ENCODE data around the gene IRX3. TPM values are rescaled to one million over a fixed set of nuclear protein-coding genes. Genes with fewer than 3 reads are reported as not detected.
"Not testable (repeated sequence)": the region's sequence is repeated elsewhere in the genome, so short reads cannot be mapped to it uniquely, and the experiment has no call there.

The IRX3 gene
- total and polyA plus RNA-seq, 4 donors, result 2.9 to 14.4 (median 7.0) TPM

GRCh38 chr16:54248863-54249710 is 37.5 kb downstream of the IRX3 start:
- no peaks in the 10 kb centered on the region for H3K9me3 ChIP-seq (ENCODE audit: control insufficient read depth, insufficient read depth, low read length)
- H3K36me3 ChIP-seq (ENCODE audit: control insufficient read depth, insufficient read depth, low read length), result no peaks in the 10 kb centered on the region
- H3K4me1 ChIP-seq (ENCODE audit: control insufficient read depth, insufficient read depth, low read length), result no peaks in the 10 kb centered on the region
- DNase-seq (ENCODE audit: low read depth in 4 of 6, low spot score in 6 of 6), result no peak
- 100% methylated on average over 4 of the region's 7 CpGs for WGBS (ENCODE audit: insufficient coverage)
- H3K4me3 ChIP-seq (ENCODE audit: low read depth, low read length), result no peak overlapping the region
- H3K27ac ChIP-seq (ENCODE audit: low read depth, low read length), result no peak overlapping the region
- peaks cover 2% of the 10 kb centered on the region for H3K27me3 ChIP-seq (ENCODE audit: control insufficient read depth, insufficient read depth, low read length)

GRCh38 chr16:54247705-54248104 is 38.9 kb downstream of the IRX3 start:
- not testable (repeated sequence) for H3K27ac ChIP-seq (ENCODE audit: low read depth, low read length); H3K4me1 ChIP-seq (ENCODE audit: control insufficient read depth, insufficient read depth, low read length); H3K36me3 ChIP-seq (ENCODE audit: control insufficient read depth, insufficient read depth, low read length); H3K9me3 ChIP-seq (ENCODE audit: control insufficient read depth, insufficient read depth, low read length); DNase-seq (ENCODE audit: low read depth in 4 of 6, low spot score in 6 of 6); H3K4me3 ChIP-seq (ENCODE audit: low read depth, low read length); H3K27me3 ChIP-seq (ENCODE audit: control insufficient read depth, insufficient read depth, low read length)
- WGBS (ENCODE audit: insufficient coverage), result no CpG with 5 or more reads among the region's 2 CpGs

- H3K4me3 ChIP-seq (ENCODE audit: low read depth, low read length), result no peak overlapping the region
- H3K4me1 ChIP-seq (ENCODE audit: control insufficient read depth, insufficient read depth, low read length), result no peaks in the 10 kb centered on the region
- no peak overlapping the region for H3K27ac ChIP-seq (ENCODE audit: low read depth, low read length)
- no peak for DNase-seq (ENCODE audit: low read depth in 4 of 6, low spot score in 6 of 6)
- 100% methylated on average over 1 of the region's 4 CpGs for WGBS (ENCODE audit: insufficient coverage)
- peaks cover 2% of the 10 kb centered on the region for H3K27me3 ChIP-seq (ENCODE audit: control insufficient read depth, insufficient read depth, low read length)
- no peaks in the 10 kb centered on the region for H3K36me3 ChIP-seq (ENCODE audit: control insufficient read depth, insufficient read depth, low read length)
- no peaks in the 10 kb centered on the region for H3K9me3 ChIP-seq (ENCODE audit: control insufficient read depth, insufficient read depth, low read length)
These were observed 40.1 kb downstream of the IRX3 start for GRCh38 chr16:54246454-54246821.

- WGBS (ENCODE audit: insufficient coverage), result 100% methylated on average over 1 of the region's 4 CpGs
- Histone ChIP-seq H3K9me3 (ENCODE audit: control insufficient read depth, insufficient read depth, low read length) (no peaks in the 10 kb centered on the region), H3K4me3 (ENCODE audit: low read depth, low read length) (no peak overlapping the region)
These were observed 40.7 kb downstream of the IRX3 start for GRCh38 chr16:54245788-54246453.

GRCh38 chr16:54244061-54244886 is 42.3 kb downstream of the IRX3 start:
- H3K36me3 ChIP-seq (ENCODE audit: control insufficient read depth, insufficient read depth, low read length), result no peaks in the 10 kb centered on the region

More at GRCh38 chr16:54245788-54246453, 40.7 kb downstream of the IRX3 start:
- Histone ChIP-seq H3K4me1 (ENCODE audit: control insufficient read depth, insufficient read depth, low read length) (no peaks in the 10 kb centered on the region), H3K27ac (ENCODE audit: low read depth, low read length) (no peak overlapping the region), H3K27me3 (ENCODE audit: control insufficient read depth, insufficient read depth, low read length) (peaks cover 2% of the 10 kb centered on the region), H3K36me3 (ENCODE audit: control insufficient read depth, insufficient read depth, low read length) (no peaks in the 10 kb centered on the region)
- DNase-seq (ENCODE audit: low read depth in 4 of 6, low spot score in 6 of 6), result no peak

GRCh38 chr16:54243202-54243601 is 43.4 kb downstream of the IRX3 start:
- H3K4me1 ChIP-seq (ENCODE audit: control insufficient read depth, insufficient read depth, low read length), result peaks cover 6% of the 10 kb centered on the region
- H3K27ac ChIP-seq (ENCODE audit: low read depth, low read length), result no peak overlapping the region
- peak in 1 of 6 donors; percentile 75 for DNase-seq (ENCODE audit: low read depth in 4 of 6, low spot score in 6 of 6)
- 100% methylated on average over 1 of the region's 6 CpGs for WGBS (ENCODE audit: insufficient coverage)
- H3K36me3 ChIP-seq (ENCODE audit: control insufficient read depth, insufficient read depth, low read length), result no peaks in the 10 kb centered on the region
- no peaks in the 10 kb centered on the region for H3K9me3 ChIP-seq (ENCODE audit: control insufficient read depth, insufficient read depth, low read length)
- no peak overlapping the region for H3K4me3 ChIP-seq (ENCODE audit: low read depth, low read length)
- no peaks in the 10 kb centered on the region for H3K27me3 ChIP-seq (ENCODE audit: control insufficient read depth, insufficient read depth, low read length)

More at GRCh38 chr16:54244061-54244886, 42.3 kb downstream of the IRX3 start:
- H3K4me1 ChIP-seq (ENCODE audit: control insufficient read depth, insufficient read depth, low read length), result peaks cover 6% of the 10 kb centered on the region
- no peak overlapping the region for H3K27ac ChIP-seq (ENCODE audit: low read depth, low read length)
- DNase-seq (ENCODE audit: low read depth in 4 of 6, low spot score in 6 of 6), result no peak
- 68% methylated on average over 6 of the region's 11 CpGs for WGBS (ENCODE audit: insufficient coverage)
- H3K4me3 ChIP-seq (ENCODE audit: low read depth, low read length), result no peak overlapping the region
- H3K27me3 ChIP-seq (ENCODE audit: control insufficient read depth, insufficient read depth, low read length), result no peaks in the 10 kb centered on the region
- H3K9me3 ChIP-seq (ENCODE audit: control insufficient read depth, insufficient read depth, low read length), result no peaks in the 10 kb centered on the region

GRCh38 chr16:54242199-54242598 is 44.4 kb downstream of the IRX3 start:
- H3K4me3 ChIP-seq (ENCODE audit: low read depth, low read length), result no peak overlapping the region
- no peak overlapping the region for H3K27ac ChIP-seq (ENCODE audit: low read depth, low read length)
- WGBS (ENCODE audit: insufficient coverage), result 91% methylated on average over 4 of the region's 4 CpGs

GRCh38 chr16:54241525-54241924 is 45.1 kb downstream of the IRX3 start:
- no CpG with 5 or more reads among the region's 6 CpGs for WGBS (ENCODE audit: insufficient coverage)
- Histone ChIP-seq H3K4me3 (ENCODE audit: low read depth, low read length) (no peak overlapping the region), H3K27me3 (ENCODE audit: control insufficient read depth, insufficient read depth, low read length) (no peaks in the 10 kb centered on the region), H3K4me1 (ENCODE audit: control insufficient read depth, insufficient read depth, low read length) (peaks cover 6% of the 10 kb centered on the region), H3K36me3 (ENCODE audit: control insufficient read depth, insufficient read depth, low read length) (no peaks in the 10 kb centered on the region), H3K27ac (ENCODE audit: low read depth, low read length) (no peak overlapping the region), H3K9me3 (ENCODE audit: control insufficient read depth, insufficient read depth, low read length) (no peaks in the 10 kb centered on the region)
- DNase-seq (ENCODE audit: low read depth in 4 of 6, low spot score in 6 of 6), result no peak

More at GRCh38 chr16:54242199-54242598, 44.4 kb downstream of the IRX3 start:
- peaks cover 6% of the 10 kb centered on the region for H3K4me1 ChIP-seq (ENCODE audit: control insufficient read depth, insufficient read depth, low read length)
- no peaks in the 10 kb centered on the region for H3K9me3 ChIP-seq (ENCODE audit: control insufficient read depth, insufficient read depth, low read length)
- H3K36me3 ChIP-seq (ENCODE audit: control insufficient read depth, insufficient read depth, low read length), result no peaks in the 10 kb centered on the region
- DNase-seq (ENCODE audit: low read depth in 4 of 6, low spot score in 6 of 6), result peak in 1 of 6 donors; percentile 18
- no peaks in the 10 kb centered on the region for H3K27me3 ChIP-seq (ENCODE audit: control insufficient read depth, insufficient read depth, low read length)

- Histone ChIP-seq H3K9me3 (ENCODE audit: control insufficient read depth, insufficient read depth, low read length) (no peaks in the 10 kb centered on the region), H3K4me1 (ENCODE audit: control insufficient read depth, insufficient read depth, low read length) (peaks cover 11% of the 10 kb centered on the region), H3K27ac (ENCODE audit: low read depth, low read length) (no peak overlapping the region), H3K36me3 (ENCODE audit: control insufficient read depth, insufficient read depth, low read length) (no peaks in the 10 kb centered on the region), H3K27me3 (ENCODE audit: control insufficient read depth, insufficient read depth, low read length) (no peaks in the 10 kb centered on the region), H3K4me3 (ENCODE audit: low read depth, low read length) (no peak overlapping the region)
- DNase-seq (ENCODE audit: low read depth in 4 of 6, low spot score in 6 of 6), result peak in 2 of 6 donors; percentile 39 to 46
- 42% methylated on average over 5 of the region's 9 CpGs for WGBS (ENCODE audit: insufficient coverage)
These were observed 46.1 kb downstream of the IRX3 start for GRCh38 chr16:54240271-54241129.
